Activated CD8-positive, alpha-beta memory T cell treated with anti-CD3 and anti-CD28 coated beads for 4 hours (primary cell): ENCODE results near the gene OVCH2.
"Not testable (repeated sequence)": the region's sequence is repeated elsewhere in the genome, so short reads cannot be mapped to it uniquely, and the experiment has no call there.

ENCODE experiments used
- DNase-seq, 2 donors: peaks; one replicate each; pipeline ENCODE4 v3.0.0-alpha.2; 2020; ENCODE audit warnings: low read depth in 2 of 2

OVCH2 gene

GRCh38 chr11:7706377-7706776 is at the start of gene OVCH2:
Gene OVCH2 (minus strand): TSS chr11:7706477. CDS start chr11:7706394, 83 bp downstream.
- DNase-seq: no peak

GRCh38 chr11:7749456-7749855 is 43.2 kb upstream of the OVCH2 start:
- no peak for DNase-seq

GRCh38 chr11:7734767-7735166 is 28.5 kb upstream of the OVCH2 start:
- not testable (repeated sequence) for DNase-seq

DNA sequence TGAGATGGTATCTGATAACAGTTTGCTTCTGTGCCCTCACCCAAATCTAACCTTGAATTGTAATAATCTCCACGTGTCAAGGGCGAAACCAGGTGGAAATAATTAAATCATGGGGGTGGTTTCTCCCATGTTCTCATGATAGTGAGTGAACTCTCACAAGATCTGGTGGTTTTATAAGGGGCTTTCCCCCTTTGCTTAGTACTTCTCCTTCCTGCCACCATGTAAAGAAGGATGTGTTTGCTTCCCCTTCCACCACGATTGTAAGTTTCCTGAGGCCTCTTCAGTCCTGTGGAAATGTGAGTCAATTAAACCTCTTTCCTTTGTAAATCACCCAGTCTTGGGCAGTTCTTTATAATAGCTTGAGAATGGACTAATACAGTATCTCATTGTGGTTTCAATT is 8.5 kb upstream of the OVCH2 start:
- no peak for DNase-seq

GRCh38 chr11:7703740-7704139 is 2.5 kb downstream of the OVCH2 start:
- no peak for DNase-seq

- no peak for DNase-seq
These were observed 9.9 kb downstream of the OVCH2 start for GRCh38 chr11:7696424-7696823.

DNA sequence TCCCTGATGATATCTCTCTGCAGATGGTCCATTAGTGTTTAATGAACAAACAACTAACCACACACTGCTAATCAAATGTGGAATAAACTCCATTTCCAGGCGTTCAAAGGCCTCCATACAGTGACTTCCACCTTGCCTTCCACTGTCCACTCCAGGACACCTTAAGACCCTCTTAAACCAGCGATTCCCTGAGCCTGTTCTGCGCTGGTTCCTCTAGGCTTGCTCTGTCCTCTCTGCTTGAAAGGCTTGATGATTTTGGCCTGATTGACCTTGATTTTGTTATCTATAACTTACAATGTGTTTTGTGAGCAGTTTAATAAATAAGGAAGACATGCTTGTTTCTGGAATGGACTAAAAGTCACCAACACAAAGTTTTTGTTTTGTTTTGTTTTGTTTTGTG is 12.0 kb downstream of the OVCH2 start:
- no peak for DNase-seq

DNA sequence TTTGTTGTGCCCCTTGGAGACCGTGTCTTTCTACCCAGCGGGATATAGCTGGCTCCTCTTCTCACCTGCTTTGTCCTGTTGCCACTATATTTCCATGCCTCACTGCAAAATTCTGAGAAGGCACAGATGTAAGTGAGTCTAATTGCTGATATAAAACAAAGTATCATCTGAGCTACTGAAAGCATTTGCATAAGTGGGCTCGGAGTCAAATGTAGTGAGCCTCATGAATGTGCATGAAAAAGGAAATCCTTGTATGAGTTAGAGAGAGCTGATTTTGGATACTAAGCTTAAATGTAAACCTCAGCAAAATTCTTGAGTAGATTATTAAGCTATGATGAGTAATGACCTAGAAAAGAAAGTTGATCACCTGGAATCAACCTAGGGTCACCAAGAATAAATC is 13.9 kb downstream of the OVCH2 start:
- no peak for DNase-seq

- no peak for DNase-seq
These were observed 14.4 kb downstream of the OVCH2 start for GRCh38 chr11:7691759-7692350.

DNA sequence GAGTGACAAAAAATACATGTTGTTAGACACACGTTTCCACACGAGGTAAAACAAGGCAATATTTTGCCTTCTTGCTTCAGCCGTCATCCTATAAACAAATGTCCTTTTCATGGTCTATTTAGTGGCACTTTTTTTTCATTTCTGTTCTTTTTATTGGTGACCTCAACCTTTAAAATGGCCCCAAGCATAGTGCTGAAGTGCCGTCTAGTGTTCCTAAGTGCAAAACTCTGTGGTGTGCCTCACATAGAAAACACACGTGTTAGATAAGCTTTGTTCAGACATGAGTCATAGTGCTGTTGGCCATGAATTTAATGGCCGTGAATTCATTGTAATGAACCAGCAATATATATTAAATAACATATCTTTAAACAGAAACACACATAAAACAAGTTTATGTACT is 15.6 kb downstream of the OVCH2 start:
- DNase-seq: no peak

GRCh38 chr11:7689239-7689638 is 17.0 kb downstream of the OVCH2 start:
- no peak for DNase-seq

GRCh38 chr11:7688238-7688826 is 17.9 kb downstream of the OVCH2 start:
- DNase-seq: no peak

DNA sequence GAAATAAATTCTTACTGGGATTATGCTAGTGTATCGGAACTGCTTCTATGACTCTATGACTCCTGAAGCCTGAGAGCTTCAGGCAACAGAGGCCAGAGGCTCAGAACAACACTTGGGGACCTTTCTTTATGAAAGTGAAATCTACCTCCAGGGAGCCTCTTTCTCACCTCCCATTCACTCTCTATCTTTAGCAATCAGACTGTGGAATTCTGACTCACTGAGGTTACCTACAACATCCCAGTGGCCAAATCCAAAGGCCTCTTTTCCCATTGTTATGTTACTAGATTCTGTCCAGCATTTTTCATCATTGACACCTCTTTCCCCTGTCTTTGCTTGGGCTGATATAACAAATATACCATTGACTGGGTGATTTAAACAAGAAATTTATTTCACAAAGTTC is 18.9 kb downstream of the OVCH2 start:
- no peak for DNase-seq

GRCh38 chr11:7686761-7687160 is 19.5 kb downstream of the OVCH2 start:
- DNase-seq: no peak

DNA sequence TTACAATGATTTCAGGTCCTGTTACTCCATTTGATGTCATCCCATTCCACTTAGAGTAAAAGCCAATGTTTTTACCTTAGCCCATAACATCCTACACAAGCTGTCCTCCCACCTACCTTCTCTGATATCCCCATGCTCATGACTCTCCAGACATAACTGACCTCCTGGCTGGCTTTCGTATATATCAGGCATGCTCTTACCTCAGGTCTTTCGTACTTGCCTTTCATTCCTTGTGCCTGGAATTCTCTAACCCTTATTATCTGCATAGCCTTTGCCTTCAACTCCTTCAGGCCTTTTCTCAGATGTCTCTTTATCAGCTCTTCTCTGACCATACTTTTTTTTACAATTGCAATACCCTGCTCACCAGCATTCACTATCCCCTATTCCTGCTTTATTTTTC is 22.7 kb downstream of the OVCH2 start:
- no peak for DNase-seq

GRCh38 chr11:7677796-7678201 is 28.5 kb downstream of the OVCH2 start:
- no peak for DNase-seq

DNA sequence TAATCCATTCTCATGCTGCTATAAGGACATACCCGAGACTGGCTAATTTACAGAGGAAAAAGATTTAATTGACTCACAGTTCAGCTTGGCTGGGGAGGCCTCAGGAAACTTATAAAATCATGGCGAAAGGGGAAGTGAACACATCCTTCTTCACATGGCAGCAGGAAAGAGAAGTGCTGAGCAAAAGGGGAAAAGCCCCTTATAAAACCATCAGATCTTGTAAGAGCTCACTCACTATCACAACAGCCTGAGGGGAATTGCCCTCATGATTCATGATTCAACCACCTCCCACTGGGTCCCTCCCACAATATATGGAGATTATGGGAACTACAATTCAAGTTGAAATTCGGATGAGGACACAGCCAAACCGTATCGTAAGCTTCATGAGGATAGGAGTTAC is 29.2 kb downstream of the OVCH2 start:
- DNase-seq: no peak

DNA sequence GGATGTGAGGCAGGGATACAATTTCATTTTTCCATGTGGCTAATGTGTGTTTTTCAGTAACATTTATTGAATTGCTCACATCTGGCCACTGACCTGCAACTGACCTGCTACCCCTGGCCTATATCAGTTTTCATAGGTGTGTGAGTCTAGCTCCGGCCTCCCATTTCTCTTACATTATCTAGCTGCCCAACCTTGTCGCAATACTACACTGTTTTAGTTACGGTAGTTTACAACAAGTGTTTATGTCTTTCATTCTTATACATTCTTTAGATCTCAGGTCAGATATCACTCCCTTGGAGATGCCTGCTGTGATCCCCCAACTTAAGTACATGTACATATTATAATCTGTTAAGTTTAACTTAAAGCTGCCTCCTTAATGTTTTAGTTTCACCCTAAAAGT is 30.6 kb downstream of the OVCH2 start:
- no peak for DNase-seq

GRCh38 chr11:7673724-7674434 is 32.4 kb downstream of the OVCH2 start:
- DNase-seq: no peak

DNA sequence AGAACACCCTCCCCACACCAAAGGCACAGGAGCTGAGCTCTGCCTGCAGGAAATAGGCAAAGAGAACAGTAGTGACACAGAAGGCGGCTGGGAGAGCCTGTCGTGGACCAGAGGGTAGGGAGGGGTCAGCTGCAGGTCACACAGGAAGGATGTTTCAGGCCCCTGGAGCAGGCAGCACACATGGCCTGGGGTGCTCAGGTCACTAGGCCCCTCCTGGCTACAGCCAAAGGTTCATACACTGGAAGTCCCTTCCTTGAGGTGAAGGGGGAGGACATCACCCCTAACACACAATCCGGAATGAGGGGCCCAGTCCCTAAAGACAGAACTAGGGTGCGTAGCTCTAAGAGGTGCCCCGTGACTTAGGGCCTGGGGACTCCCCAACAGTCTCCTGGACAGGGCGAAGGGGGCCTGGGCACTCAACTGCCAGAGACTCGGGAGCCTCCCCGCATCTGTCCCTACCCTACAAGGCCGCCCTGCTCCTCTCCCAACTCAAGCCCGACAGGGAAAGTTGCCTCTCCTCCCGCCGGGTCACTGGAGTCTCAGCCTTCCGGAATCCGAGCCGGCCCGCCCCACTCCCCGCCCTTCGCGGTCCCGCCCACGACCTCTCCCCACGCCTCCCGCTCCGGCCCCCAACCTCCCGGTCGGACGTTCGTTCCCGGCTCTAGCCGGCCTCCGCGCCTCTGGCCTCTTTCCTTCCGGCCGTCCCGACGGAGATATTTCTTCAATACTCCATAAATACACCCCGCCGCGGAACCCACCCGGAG is 33.1 kb downstream of the OVCH2 start, which contains the start of gene CYB5R2:
Gene CYB5R2 (minus strand): TSS at position 541 of the 764 bp plus-strand sequence. CDS start 675 bp downstream, outside the sequence.
- DNase-seq: no peak

DNA sequence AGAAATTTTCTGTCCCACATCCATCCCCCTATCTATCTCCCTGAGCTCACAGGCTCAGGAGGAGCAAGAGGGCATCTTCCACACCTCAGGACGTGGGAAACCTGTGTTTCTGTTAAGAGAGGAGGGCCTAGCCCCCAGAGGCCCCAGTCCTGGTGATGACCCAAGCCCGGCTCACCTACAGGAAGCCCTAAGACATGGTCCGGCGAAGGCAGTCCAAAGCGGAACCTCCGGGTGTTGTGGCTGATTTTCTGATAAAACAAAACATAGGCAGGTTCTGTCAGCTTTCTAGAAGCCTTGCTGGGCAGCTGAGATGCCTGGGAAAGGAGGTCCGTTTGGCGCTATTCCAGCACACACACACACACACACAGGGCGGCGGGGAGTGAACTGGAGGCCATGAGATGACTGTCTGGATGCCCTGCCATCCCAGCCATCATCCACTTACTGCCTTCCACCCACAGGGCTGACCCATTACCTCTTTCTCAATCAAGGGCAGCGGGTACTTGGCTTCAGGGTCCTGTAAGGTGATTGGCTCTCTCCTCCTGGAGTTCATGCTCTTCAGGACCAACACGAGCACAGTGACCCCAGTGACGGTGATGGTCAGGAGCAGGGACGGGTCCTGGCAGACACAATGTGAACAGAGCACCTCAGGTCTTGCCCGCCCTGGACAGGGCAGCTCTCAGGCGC is 33.9 kb downstream of the OVCH2 start:
- DNase-seq: no peak
